SH-SY5Y (cell line): Measurements from ENCODE around the gene GRB7.

Experiments
- GATA2 ChIP-seq: IDR thresholded peaks from 2 replicates; pipeline ENCODE4 v1.6.1; 2011; ENCODE audit warnings: mild to moderate bottlenecking, low read depth, low read length
- GATA3 ChIP-seq: IDR thresholded peaks from 2 replicates; pipeline ENCODE4 v1.6.1; 2011; ENCODE audit warnings: low read depth, mild to moderate bottlenecking, low read length, moderate library complexity

DNA sequence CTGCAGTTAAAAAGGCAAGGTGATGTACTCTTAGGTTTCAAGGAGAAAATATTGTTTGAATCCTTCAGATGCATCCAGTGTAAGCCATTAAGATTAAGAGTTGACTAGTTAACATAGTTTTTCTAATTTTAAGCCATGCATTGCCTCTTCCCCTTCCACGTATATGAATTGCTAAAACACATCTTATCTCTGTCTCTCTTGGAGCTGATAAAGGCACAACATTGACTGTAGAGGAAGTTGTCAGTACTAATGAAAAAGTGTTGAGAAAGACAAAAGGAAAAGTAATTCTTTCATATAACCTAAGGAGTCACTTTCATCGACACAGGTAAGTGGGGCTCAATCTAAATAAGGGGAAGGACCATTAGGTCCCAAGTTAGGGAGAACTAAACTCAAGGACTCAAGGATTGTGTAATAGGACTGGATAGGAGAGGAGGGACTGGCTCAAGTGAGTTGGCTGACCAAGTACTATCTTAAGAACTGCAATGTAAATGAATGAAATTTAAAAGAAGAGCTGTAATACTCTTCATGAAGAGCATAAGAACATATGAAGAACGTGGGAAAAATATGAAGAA, 55.6 kb downstream of the GRB7 start:
- TF ChIP-seq GATA3 (no peak), GATA2 (no peak)
